HepG2 (cell line): ENCODE measurements around the gene SSPN. TPM values are rescaled to one million over a fixed set of nuclear protein-coding genes. Genes with fewer than 3 reads are reported as not detected.

Experiments used
- ATAC-seq: fragments of 200-7000 bp; cut with Tn5 transposase; 3 replicates; pipeline ENCODE4 v1.9.1; 2020; ENCODE audit warnings: mild to moderate bottlenecking, moderate library complexity
- BruUV-seq: library from RNA; stranded (reverse); fragments of 400-500 nt; replicated peaks from 2 replicates; lab custom pipeline; 2021; lab: Mats Ljungman, UMichigan
- CTCF ChIA-PET: fragments of 300-600 bp; formaldehyde crosslinking; extraction: SDS; loops from one replicate; lab custom pipeline; 2021; ENCODE audit warnings: low total read pairs, inconsistent platforms, low intra/inter-chr PET ratio; lab: Yijun Ruan, JAX
- POLR2A ChIA-PET: fragments of 350-600 bp; sonication (Branson Sonifier 250); formaldehyde crosslinking; loops from one replicate; lab custom pipeline; 2020; ENCODE audit warnings: antibody characterized with exemption, inconsistent platforms; lab: Yijun Ruan, JAX
- DNase-seq: peaks from one replicate; pipeline ENCODE4 v3.0.0-alpha.2; 2015; ENCODE audit warnings: low spot score
- FAIRE-seq: peaks from 3 replicates; lab custom pipeline; 2011; peaks lifted over from hg19 to GRCh38; lab: Jason Lieb, UNC
- H2AFZ ChIP-seq: one replicate; pipeline ENCODE4 v1.6.1; 2011; ENCODE audit warnings: low read length, inconsistent platforms
- H3K27ac ChIP-seq: fragments of 300-600 bp; 3 replicates; pipeline ENCODE4 v1.8.0; 2011; ENCODE audit warnings: mixed run types, mild to moderate bottlenecking, mixed read lengths, low read length, inconsistent platforms; ENCODE audit not compliant: insufficient read depth; ENCODE audit errors: extremely low read length
- H3K27me3 ChIP-seq, 2 experiments: fragments of 200-600 bp in 1 of 2; 2 replicates in 1 of 2; 3 replicates in 1 of 2; pipeline versions ENCODE4 v1.6.0 to v1.8.0; 2011; ENCODE audit warnings: low read length in 2 of 2, mild to moderate bottlenecking in 2 of 2, moderate library complexity in 2 of 2, inconsistent platforms in 1 of 2; ENCODE audit not compliant: insufficient read depth in 2 of 2, control insufficient read depth in 1 of 2
- H3K36me3 ChIP-seq, 2 experiments: fragments of 200-600 bp in 1 of 2; replicated peaks in 1 of 2; 2 replicates in 1 of 2; 3 replicates in 1 of 2; pipeline versions ENCODE4 v1.5.1 to v1.8.0; 2011; ENCODE audit warnings: low read length in 2 of 2, inconsistent platforms in 1 of 2; ENCODE audit not compliant: insufficient read depth in 2 of 2, control insufficient read depth in 1 of 2
- H3K4me1 ChIP-seq: 2 replicates; pipeline ENCODE4 v1.5.1; 2012; ENCODE audit warnings: low read length, inconsistent platforms; ENCODE audit not compliant: insufficient read depth
- H3K4me2 ChIP-seq: 2 replicates; pipeline ENCODE4 v1.6.0; 2011; ENCODE audit warnings: low read depth, low read length, inconsistent platforms
- H3K4me3 ChIP-seq, 3 experiments: fragments of 200-600 bp in 1 of 3; sonication (generic), shearing (Covaris generic) in 1 of 3; replicated peaks in 1 of 3; 2 replicates each; pipeline ENCODE4 v1.5.1; 2011 to 2016; ENCODE audit warnings: low read length in 3 of 3, inconsistent platforms in 2 of 3, low read depth in 2 of 3, mild to moderate bottlenecking in 2 of 3, control low read depth in 1 of 3, mixed read lengths in 1 of 3; ENCODE audit not compliant: insufficient read depth in 1 of 3
- H3K79me2 ChIP-seq: one replicate; pipeline ENCODE4 v1.6.1; 2011; ENCODE audit warnings: low read length, inconsistent platforms; ENCODE audit not compliant: insufficient read depth
- H3K9ac ChIP-seq: 2 replicates; pipeline ENCODE4 v1.6.0; 2011; ENCODE audit warnings: mild to moderate bottlenecking, low read depth, low read length, inconsistent platforms; ENCODE audit not compliant: insufficient read depth
- H3K9me3 ChIP-seq: 2 replicates; pipeline ENCODE4 v1.5.1; 2012; ENCODE audit warnings: mild to moderate bottlenecking, low read length
- H4K20me1 ChIP-seq: 2 replicates; pipeline ENCODE4 v1.6.0; 2011; ENCODE audit warnings: inconsistent platforms, mild to moderate bottlenecking, low read length, moderate library complexity; ENCODE audit not compliant: insufficient read depth
- AKNA ChIP-seq: sonication (generic); formaldehyde crosslinking; IDR thresholded peaks from 2 replicates; pipeline ENCODE4 v1.4.0; 2020; ENCODE audit warnings: missing genetic modification reagents, borderline replicate concordance
- MXD3 ChIP-seq: IDR thresholded peaks from 2 replicates; pipeline ENCODE4 v1.6.1; 2016; ENCODE audit warnings: mild to moderate bottlenecking, missing biosample characterization, missing genetic modification reagents
- PREB ChIP-seq: sonication (generic); formaldehyde crosslinking; IDR thresholded peaks from 2 replicates; pipeline ENCODE4 v1.4.0; 2020; ENCODE audit warnings: missing genetic modification reagents
- RBAK ChIP-seq: sonication (generic); formaldehyde crosslinking; IDR thresholded peaks from 2 replicates; pipeline ENCODE4 v1.5.1; 2020; ENCODE audit warnings: mild to moderate bottlenecking, missing genetic modification reagents
- RFX3 ChIP-seq: IDR thresholded peaks from 2 replicates; pipeline ENCODE4 v1.6.1; 2016; ENCODE audit warnings: missing biosample characterization, missing genetic modification reagents
- SALL2 ChIP-seq: sonication (generic); formaldehyde crosslinking; IDR thresholded peaks from 2 replicates; pipeline ENCODE4 v1.8.1; 2023; ENCODE audit warnings: mild to moderate bottlenecking, missing genetic modification reagents, inconsistent platforms
- SSRP1 ChIP-seq: IDR thresholded peaks from 2 replicates; pipeline ENCODE4 v1.6.1; 2016; ENCODE audit warnings: control low read depth
- TBL1XR1 ChIP-seq: fragments of 150-350 bp; IDR thresholded peaks from 2 replicates; pipeline ENCODE4 v1.6.1; 2014; ENCODE audit warnings: borderline replicate concordance, low read length; ENCODE audit not compliant: partially characterized antibody
- ZNF589 ChIP-seq: sonication (generic); formaldehyde crosslinking; conservative IDR thresholded peaks from 2 replicates; pipeline ENCODE4 v1.8.0; 2022; ENCODE audit warnings: mild to moderate bottlenecking, moderate library complexity, missing genetic modification reagents
- ZNF7 ChIP-seq: IDR thresholded peaks from 2 replicates; pipeline ENCODE4 v1.6.1; 2016; ENCODE audit warnings: missing biosample characterization, missing genetic modification reagents
- WGBS: methylation state at CpG from one replicate; pipeline ENCODE4 v1.1.6; 2017; ENCODE audit warnings: low lambda C conversion rate; 5-methylcytosine and 5-hydroxymethylcytosine counted together
- in situ Hi-C: cut with HindIII; loops from 2 replicates; pipeline ENCODE4 v1.10.0; 2017; ENCODE audit warnings: low pct_unique_long_range_greater_than_20kb; ENCODE audit not compliant: extremely low pct_ligation_motif_present
- intact Hi-C: fragments of 100-400 bp; cut with micrococcal nuclease; formaldehyde crosslinking; loops from one replicate; pipeline ENCODE4 v1.10.0; 2022; ENCODE audit not compliant: unreplicated experiment
- polyA plus RNA-seq, 8 experiments: library from polyadenylated mRNA; depleted of rRNA in 3 of 8; stranded (reverse) in 7 of 8; unstranded in 1 of 8; fragments of >200 nt; fragmentation: Illumina TruSeq in 4 of 8; extraction: Trizol in 4 of 8; gene quantifications; 2 replicates each; pipeline versions ENCODE4 v1.2.1 to v1.2.3, GENCODE V29; 2011 to 2016; ENCODE audit warnings: low read depth in 4 of 8, missing spikeins in 1 of 8, mixed read lengths in 1 of 8; ENCODE audit not compliant: insufficient read depth in 1 of 8
- total RNA-seq, 5 experiments: library from RNA; depleted of rRNA; stranded (reverse); fragments of >200 nt; fragmentation: Illumina TruSeq; extraction: Trizol; gene quantifications; 2 replicates each; pipeline ENCODE4 v1.2.3, GENCODE V29; 2016; ENCODE audit warnings: low read depth in 1 of 5
- TF ChIP-seq, protein P1 (sequence below), 2 experiments: IDR thresholded peaks; 2 replicates each; pipeline ENCODE4 v1.6.1; 2011 to 2012; ENCODE audit warnings: low read length in 2 of 2, borderline replicate concordance in 1 of 2, low read depth in 1 of 2, mild to moderate bottlenecking in 1 of 2, moderate library complexity in 1 of 2
- TF ChIP-seq, protein P2 (sequence below): sonication (generic); formaldehyde crosslinking; IDR thresholded peaks from 2 replicates; pipeline ENCODE4 v1.5.0; 2020; ENCODE audit warnings: missing genetic modification reagents, mild to moderate bottlenecking, borderline replicate concordance

SSPN gene
- total and polyA plus RNA-seq, 2 of the 13 experiments (the other 11 are each of a cell fraction or from before 2014, with no cell fraction given), result not detected

DNA sequence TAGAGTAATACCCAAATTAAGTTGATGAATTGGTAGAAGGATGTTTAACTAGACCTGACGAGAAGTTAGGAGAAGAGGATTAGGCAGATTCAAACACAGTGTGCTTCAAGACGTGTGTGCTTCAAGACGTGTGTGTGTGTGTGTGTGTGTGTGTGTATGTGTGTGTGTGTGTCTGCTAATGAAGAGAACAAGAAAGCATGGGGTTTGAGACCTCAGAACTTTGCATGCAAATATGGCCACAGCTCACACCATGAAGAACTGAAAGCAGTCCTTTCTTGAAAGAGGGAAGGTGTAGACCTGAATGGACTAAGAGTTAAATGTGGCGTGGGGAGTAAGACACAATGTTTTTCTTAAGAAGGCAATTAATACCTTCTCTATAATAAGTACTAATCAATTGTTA lies 32.5 kb upstream of the SSPN start (continued):
- TF ChIP-seq, protein P1, sequence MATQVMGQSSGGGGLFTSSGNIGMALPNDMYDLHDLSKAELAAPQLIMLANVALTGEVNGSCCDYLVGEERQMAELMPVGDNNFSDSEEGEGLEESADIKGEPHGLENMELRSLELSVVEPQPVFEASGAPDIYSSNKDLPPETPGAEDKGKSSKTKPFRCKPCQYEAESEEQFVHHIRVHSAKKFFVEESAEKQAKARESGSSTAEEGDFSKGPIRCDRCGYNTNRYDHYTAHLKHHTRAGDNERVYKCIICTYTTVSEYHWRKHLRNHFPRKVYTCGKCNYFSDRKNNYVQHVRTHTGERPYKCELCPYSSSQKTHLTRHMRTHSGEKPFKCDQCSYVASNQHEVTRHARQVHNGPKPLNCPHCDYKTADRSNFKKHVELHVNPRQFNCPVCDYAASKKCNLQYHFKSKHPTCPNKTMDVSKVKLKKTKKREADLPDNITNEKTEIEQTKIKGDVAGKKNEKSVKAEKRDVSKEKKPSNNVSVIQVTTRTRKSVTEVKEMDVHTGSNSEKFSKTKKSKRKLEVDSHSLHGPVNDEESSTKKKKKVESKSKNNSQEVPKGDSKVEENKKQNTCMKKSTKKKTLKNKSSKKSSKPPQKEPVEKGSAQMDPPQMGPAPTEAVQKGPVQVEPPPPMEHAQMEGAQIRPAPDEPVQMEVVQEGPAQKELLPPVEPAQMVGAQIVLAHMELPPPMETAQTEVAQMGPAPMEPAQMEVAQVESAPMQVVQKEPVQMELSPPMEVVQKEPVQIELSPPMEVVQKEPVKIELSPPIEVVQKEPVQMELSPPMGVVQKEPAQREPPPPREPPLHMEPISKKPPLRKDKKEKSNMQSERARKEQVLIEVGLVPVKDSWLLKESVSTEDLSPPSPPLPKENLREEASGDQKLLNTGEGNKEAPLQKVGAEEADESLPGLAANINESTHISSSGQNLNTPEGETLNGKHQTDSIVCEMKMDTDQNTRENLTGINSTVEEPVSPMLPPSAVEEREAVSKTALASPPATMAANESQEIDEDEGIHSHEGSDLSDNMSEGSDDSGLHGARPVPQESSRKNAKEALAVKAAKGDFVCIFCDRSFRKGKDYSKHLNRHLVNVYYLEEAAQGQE (IDR thresholded peaks at IDR 0.05; ENCODE audit: borderline replicate concordance in 1 of 2, low read depth in 1 of 2, low read length in 2 of 2), result no peak
- TF ChIP-seq ZNF7, result no peak

- DNase-seq, result no peak
- ChIA-PET POLR2A (no interaction called here), CTCF (no interaction called here)
- Histone ChIP-seq H3K9ac (no peak overlapping the region), H3K9me3 (no peaks in the 10 kb centered on the region), H2AFZ (no peak overlapping the region), H3K4me3 (no peak overlapping the region), H3K27ac (no peak overlapping the region), H3K27me3 (no peaks in the 10 kb centered on the region), H3K79me2 (no peaks in the 10 kb centered on the region), H3K36me3 (no peaks in the 10 kb centered on the region), H3K4me2 (no peak overlapping the region), H4K20me1 (no peaks in the 10 kb centered on the region), H3K4me1 (no peaks in the 10 kb centered on the region)
- BruUV-seq, result no TSS peak
- FAIRE-seq, result no peak
- in situ Hi-C loops (no loop called here), intact Hi-C loops (no loop called here)
- 12% methylated on average over 3 of the region's 3 CpGs for WGBS
- no peak for ATAC-seq
- TF ChIP-seq AKNA (CRISPR knock-in tag), result no peak
- TF ChIP-seq, protein P2, sequence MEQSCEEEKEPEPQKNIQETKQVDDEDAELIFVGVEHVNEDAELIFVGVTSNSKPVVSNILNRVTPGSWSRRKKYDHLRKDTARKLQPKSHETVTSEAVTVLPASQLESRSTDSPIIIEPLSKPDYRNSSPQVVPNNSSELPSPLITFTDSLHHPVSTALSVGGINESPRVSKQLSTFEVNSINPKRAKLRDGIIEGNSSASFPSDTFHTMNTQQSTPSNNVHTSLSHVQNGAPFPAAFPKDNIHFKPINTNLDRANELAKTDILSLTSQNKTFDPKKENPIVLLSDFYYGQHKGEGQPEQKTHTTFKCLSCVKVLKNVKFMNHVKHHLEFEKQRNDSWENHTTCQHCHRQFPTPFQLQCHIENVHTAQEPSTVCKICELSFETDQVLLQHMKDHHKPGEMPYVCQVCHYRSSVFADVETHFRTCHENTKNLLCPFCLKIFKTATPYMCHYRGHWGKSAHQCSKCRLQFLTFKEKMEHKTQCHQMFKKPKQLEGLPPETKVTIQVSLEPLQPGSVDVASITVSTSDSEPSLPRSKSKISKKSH, result no peak
- no peak for TF ChIP-seq PREB (CRISPR knock-in tag)
- no peak for TF ChIP-seq RBAK (CRISPR knock-in tag)
- no peak for TF ChIP-seq TBL1XR1
- no peak for TF ChIP-seq RFX3 (CRISPR knock-in tag)
- no peak for TF ChIP-seq SSRP1
- no peak for TF ChIP-seq MXD3 (CRISPR knock-in tag)
- no peak for TF ChIP-seq ZNF589 (CRISPR knock-in tag)
- TF ChIP-seq SALL2 (CRISPR knock-in tag), result no peak
Measured at GRCh38 chr12:26164118-26164517, 31.3 kb upstream of the SSPN start.
